ENCODE data around the gene RPRD2.
"Not testable (repeated sequence)": the region's sequence is repeated elsewhere in the genome, so short reads cannot be mapped to it uniquely, and the experiment has no call there.

The RPRD2 gene

DNA sequence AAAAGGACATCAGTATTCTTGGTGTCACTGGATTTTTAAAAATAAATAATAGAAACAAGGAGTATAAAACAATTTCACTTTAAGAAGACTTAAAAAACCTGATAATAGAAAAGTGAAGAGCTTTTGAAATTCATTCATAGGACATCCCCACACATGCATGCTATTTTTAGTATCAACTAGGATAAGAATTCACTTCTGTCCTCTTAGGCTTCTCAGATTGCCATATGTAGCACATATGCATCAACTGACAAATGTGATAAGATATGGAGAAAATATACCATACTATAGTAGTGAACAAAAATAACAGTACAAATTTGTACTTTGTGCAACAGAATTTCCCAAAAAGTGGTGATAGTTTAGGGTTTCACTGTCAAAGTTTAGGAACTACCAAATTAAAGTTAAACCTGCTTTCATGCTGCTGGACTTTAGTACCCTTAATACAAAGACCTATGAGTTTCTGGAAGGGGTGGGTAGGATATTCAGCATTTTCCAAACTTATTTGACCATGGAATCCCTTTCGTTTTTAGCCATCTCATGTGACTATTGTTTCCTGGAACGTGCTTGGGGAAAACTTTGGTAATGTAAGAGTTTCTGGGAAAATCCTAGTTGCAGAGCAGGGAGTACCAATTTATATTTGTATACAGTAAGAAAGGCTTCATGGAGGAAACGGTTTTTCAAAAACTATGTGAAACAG is 19.8 kb downstream of the RPRD2 start:
- H3K27ac ChIP-seq = no peak overlapping the region
- peaks cover 0 to 52% (median 20%) of the 10 kb centered on the region in 11 experiments; a peak in 14 of 22 replicates for H3K36me3 ChIP-seq
- no peaks in the 10 kb centered on the region for H3K27me3 ChIP-seq
- no peak overlapping the region for H3K4me2 ChIP-seq
- H3K9ac ChIP-seq = no peak overlapping the region
- TF ChIP-seq Cebpa-rat (IDR thresholded peaks at IDR 0.05) = no peak
- H3K4me3 ChIP-seq = no peak overlapping the region
- peaks cover 73 to 100% (median 96%) of the 10 kb centered on the region in 11 experiments; a peak in 21 of 22 replicates for H4K20me1 ChIP-seq
- H3K9me3 ChIP-seq (replicated peaks in 1 of 11) = no peaks in the 10 kb centered on the region
- peaks cover 0 to 18% (median 0%) of the 10 kb centered on the region in 10 experiments; a peak in 5 of 20 replicates for H3K4me1 ChIP-seq

DNA sequence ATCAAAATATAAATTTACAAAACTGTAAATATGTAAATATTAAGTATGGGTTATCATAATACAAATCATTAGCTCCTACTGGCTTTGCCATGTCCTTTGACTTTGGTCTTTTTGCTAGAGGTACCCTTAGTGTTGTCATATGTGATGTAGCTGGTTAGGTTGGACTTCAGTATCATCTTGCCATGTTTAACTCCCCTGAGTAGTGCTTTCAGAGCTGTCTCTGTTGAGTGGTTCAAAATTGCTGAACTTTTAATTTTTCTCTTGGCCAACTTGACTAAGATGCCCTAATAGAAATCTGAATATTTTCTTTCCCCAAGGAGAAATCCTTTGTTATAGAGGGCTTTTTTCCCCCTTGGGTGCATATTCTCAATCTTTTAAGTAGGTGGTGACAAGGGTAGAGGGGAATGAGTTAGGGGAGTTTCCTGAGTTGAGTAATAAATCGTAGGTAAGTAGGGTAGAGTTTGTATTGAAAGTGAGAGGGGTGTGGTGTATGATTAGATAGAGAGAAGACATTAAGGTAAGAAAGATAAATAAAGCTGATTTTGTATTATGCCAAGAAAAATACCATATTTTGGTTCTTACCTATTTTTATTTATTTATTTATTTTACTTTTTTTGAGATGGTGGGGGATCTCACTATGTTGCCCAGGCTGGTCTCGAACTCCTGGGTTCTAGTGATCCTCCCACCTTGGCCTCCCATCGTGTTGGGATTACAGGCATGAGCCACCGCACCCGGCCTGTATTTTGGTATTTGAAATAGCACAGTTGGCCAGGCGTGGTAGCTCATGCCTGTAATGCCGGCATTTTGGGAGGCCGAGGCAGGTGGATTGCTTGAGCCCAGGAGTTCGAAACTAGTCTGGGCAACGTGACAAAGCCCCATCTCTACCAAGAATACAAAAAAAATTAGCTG is 21.8 kb downstream of the RPRD2 start:
- Histone ChIP-seq H3K4me2 (no peak overlapping the region), H3K9ac (no peak overlapping the region), H3K4me3 (no peak overlapping the region), H3K27me3 (no peaks in the 10 kb centered on the region), H4K20me1 (peaks cover 77 to 100% (median 93%) of the 10 kb centered on the region in 11 experiments; a peak in 21 of 22 replicates), H3K9me3 (replicated peaks in 1 of 11) (no peaks in the 10 kb centered on the region), H3K36me3 (peaks cover 0 to 60% (median 22%) of the 10 kb centered on the region in 11 experiments; a peak in 16 of 22 replicates), H3K27ac (no peak overlapping the region), H3K4me1 (peaks cover 0 to 33% (median 0%) of the 10 kb centered on the region in 10 experiments; a peak in 6 of 20 replicates)
- no peak for TF ChIP-seq Cebpa-rat (IDR thresholded peaks at IDR 0.05)

DNA sequence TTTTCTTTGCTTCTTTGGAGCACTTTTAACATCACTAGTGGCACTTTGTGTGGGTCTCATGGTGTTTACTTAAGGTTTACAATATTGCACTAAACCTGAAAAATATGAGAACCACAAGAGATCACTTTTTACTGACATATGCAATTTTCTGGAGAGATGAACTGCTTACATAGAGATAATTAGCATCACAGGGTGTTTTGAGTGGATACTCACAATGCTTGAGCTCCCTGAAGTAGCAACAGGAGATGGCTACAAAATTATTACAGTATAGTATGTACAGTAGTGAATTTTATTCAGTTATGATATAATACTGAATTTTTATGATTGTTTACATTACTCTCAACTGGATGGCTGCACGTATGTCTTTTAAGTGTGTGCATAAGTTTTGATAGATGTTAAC is 22.6 kb downstream of the RPRD2 start:
- Histone ChIP-seq H3K9me3 (replicated peaks in 1 of 11) (no peaks in the 10 kb centered on the region), H3K4me3 (no peak overlapping the region), H3K27me3 (no peaks in the 10 kb centered on the region), H3K9ac (no peak overlapping the region), H4K20me1 (peaks cover 74 to 100% (median 89%) of the 10 kb centered on the region in 11 experiments; a peak in 21 of 22 replicates), H3K27ac (no peak overlapping the region), H3K4me1 (peaks cover 0 to 33% (median 0%) of the 10 kb centered on the region in 10 experiments; a peak in 6 of 20 replicates), H3K36me3 (peaks cover 0 to 54% (median 22%) of the 10 kb centered on the region in 11 experiments; a peak in 16 of 22 replicates), H3K4me2 (no peak overlapping the region)
- no peak for TF ChIP-seq Cebpa-rat (IDR thresholded peaks at IDR 0.05)

DNA sequence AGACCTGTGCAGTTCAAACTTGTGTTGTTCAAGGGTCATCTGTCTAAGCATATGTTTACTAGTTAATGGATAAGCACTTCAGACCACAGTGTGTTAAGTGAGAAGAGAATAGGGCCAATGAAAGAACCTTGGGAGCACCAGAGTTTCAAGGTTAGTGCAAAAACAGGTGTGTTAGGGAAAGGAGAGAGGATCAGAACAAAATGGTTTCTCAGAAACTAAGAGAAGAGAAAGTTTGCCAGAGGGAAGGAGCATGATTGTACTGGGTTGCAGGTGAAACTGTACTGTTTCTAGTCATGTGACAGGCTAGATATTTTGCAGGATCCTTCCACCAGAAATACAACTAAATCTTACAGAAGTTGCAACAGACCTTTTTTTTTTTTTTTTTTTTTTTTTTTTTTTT is 23.3 kb downstream of the RPRD2 start:
- Histone ChIP-seq H3K36me3 (peaks cover 0 to 54% (median 21%) of the 10 kb centered on the region in 11 experiments; a peak in 18 of 22 replicates), H4K20me1 (peaks cover 77 to 100% (median 89%) of the 10 kb centered on the region in 11 experiments; a peak in 21 of 22 replicates), H3K9ac (no peak overlapping the region), H3K27ac (no peak overlapping the region), H3K9me3 (replicated peaks in 1 of 11) (no peaks in the 10 kb centered on the region), H3K4me3 (no peak overlapping the region), H3K4me1 (peaks cover 0 to 33% (median 0%) of the 10 kb centered on the region in 10 experiments; a peak in 7 of 20 replicates), H3K27me3 (no peaks in the 10 kb centered on the region), H3K4me2 (0 out of 22 replicates have a peak overlapping the region, but pooled peaks of 1 of the 11 experiments have one; percentile 6)
- TF ChIP-seq Cebpa-rat (IDR thresholded peaks at IDR 0.05) = no peak

DNA sequence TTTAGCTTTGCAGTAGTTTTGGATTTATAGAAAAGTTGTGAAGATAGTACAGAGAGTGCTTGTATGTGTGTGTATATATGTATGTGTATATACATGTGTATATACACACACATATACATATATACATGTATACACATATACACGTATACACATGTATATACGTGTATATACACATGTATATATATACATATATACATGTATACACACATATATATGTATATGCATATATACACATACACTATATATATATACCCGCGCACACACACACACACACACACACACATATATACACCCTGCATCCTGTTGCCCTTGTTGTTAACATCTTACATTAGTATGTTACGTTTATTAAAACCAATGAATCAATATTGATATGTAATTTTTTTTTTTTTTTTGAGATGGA is 24.3 kb downstream of the RPRD2 start:
- TF ChIP-seq Cebpa-rat (IDR thresholded peaks at IDR 0.05) = no peak
- no peak overlapping the region for H3K4me3 ChIP-seq
- no peak overlapping the region for H3K4me2 ChIP-seq
- H3K36me3 ChIP-seq = peaks cover 0 to 54% (median 15%) of the 10 kb centered on the region in 11 experiments; a peak in 16 of 22 replicates
- H3K27ac ChIP-seq = no peak overlapping the region
- peaks cover 72 to 100% (median 89%) of the 10 kb centered on the region in 11 experiments; a peak in 21 of 22 replicates for H4K20me1 ChIP-seq
- peaks cover 0 to 33% (median 0%) of the 10 kb centered on the region in 10 experiments; a peak in 7 of 20 replicates for H3K4me1 ChIP-seq
- H3K9me3 ChIP-seq (replicated peaks in 1 of 11) = no peaks in the 10 kb centered on the region
- H3K27me3 ChIP-seq = no peaks in the 10 kb centered on the region
- H3K9ac ChIP-seq = no peak overlapping the region

DNA sequence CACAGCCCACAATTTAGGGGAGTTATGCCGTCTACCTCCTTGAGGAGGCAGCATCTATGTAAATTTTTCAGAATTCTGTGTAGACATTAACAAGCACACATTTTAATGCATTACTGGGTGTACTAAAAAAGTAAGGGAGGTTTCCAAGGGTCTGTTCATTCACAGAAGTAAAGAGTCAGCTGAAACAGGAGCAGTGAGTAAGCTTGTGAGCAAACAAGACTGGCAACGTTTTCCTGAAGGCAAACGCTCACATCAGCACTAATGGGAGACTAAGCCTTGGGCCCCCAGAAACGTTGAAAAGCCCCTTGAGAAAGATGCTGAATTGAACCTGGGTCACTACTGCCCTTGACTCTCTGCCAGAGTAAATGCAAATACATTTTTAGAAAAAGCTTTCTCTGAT is 25.7 kb downstream of the RPRD2 start:
- no peak overlapping the region for H3K9ac ChIP-seq
- H3K9me3 ChIP-seq (replicated peaks in 1 of 11) = peaks cover 0 to 8% (median 3%) of the 10 kb centered on the region in 11 experiments; a peak in 13 of 22 replicates
- TF ChIP-seq Cebpa-rat (IDR thresholded peaks at IDR 0.05) = no peak
- no peak overlapping the region for H3K4me3 ChIP-seq
- peaks cover 0 to 33% (median 0%) of the 10 kb centered on the region in 10 experiments; a peak in 7 of 20 replicates for H3K4me1 ChIP-seq
- H3K36me3 ChIP-seq = peaks cover 3 to 57% (median 17%) of the 10 kb centered on the region in 11 experiments; a peak in 17 of 22 replicates
- no peaks in the 10 kb centered on the region for H3K27me3 ChIP-seq
- peaks cover 67 to 100% (median 89%) of the 10 kb centered on the region in 11 experiments; a peak in 21 of 22 replicates for H4K20me1 ChIP-seq
- no peak overlapping the region for H3K27ac ChIP-seq
- peak overlapping the region in 3 of 11 experiments; percentile 4 to 44 (median 25); a peak in 3 of 22 replicates for H3K4me2 ChIP-seq

DNA sequence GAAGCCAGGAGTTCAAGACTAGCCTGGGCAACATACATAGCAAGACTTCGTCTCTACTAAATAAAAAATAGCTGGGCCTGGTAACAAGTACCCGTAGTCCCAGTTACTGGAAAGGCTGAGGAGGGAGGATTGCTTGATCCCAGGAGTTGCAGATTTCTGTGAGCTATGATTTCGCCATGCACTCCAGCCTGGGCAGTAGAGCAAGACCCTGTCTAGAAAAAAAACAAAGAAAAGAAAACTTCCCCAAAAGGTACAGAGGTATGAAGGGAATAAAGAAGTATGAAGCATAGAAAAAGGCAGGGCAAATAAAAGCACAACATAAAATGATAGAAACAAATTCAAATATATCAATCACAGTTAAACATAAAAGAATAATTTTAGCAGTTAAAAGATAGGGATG is 28.7 kb downstream of the RPRD2 start:
- Histone ChIP-seq H3K9ac (no peak overlapping the region), H3K4me3 (no peak overlapping the region), H3K4me2 (no peak overlapping the region), H3K9me3 (replicated peaks in 1 of 11) (peaks cover 23 to 35% (median 29%) of the 10 kb centered on the region in 11 experiments), H3K27ac (no peak overlapping the region), H4K20me1 (peaks cover 39 to 99% (median 68%) of the 10 kb centered on the region in 11 experiments; a peak in 21 of 22 replicates), H3K36me3 (peaks cover 3 to 85% (median 42%) of the 10 kb centered on the region in 11 experiments; a peak in 19 of 22 replicates), H3K27me3 (no peaks in the 10 kb centered on the region), H3K4me1 (peaks cover 0 to 16% (median 0%) of the 10 kb centered on the region in 10 experiments; a peak in 7 of 20 replicates)
- no peak for TF ChIP-seq Cebpa-rat (IDR thresholded peaks at IDR 0.05)

DNA sequence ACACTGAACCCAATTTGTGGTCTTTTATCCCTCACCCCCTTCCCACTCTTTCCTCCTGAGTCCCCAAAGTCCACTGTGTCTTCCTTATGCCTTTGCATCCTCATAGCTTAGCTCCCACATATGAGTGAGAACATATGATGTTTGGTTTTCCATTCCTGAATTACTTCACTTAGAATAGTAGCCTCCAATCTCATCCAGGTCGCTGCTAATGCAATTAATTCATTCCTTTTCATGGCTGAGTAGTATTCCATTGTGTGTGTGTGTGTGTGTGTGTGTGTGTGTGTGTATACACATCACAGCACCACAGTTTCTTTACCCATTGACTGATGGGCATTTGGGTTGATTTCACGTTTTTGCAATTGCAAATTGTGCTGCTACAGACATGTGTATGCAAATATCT is 31.2 kb downstream of the RPRD2 start:
- H3K9ac ChIP-seq, H3K4me3 ChIP-seq, H3K27ac ChIP-seq, H3K4me1 ChIP-seq, H3K4me2 ChIP-seq, H3K27me3 ChIP-seq: not testable (repeated sequence)
- Histone ChIP-seq H3K9me3 (replicated peaks in 1 of 11) (peaks cover 25 to 48% (median 39%) of the 10 kb centered on the region in 11 experiments), H4K20me1 (peaks cover 22 to 92% (median 53%) of the 10 kb centered on the region in 11 experiments; a peak in 20 of 22 replicates), H3K36me3 (peaks cover 3 to 89% (median 53%) of the 10 kb centered on the region in 11 experiments; a peak in 21 of 22 replicates)
